DOHH2 (cell line): ENCODE measurements around the gene RBKS.

ENCODE experiments used
- H3F3A ChIP-seq: fragments of 200-600 bp; sonication (generic), shearing (Covaris generic); 2 replicates; pipeline ENCODE4 v1.6.0; 2016; ENCODE audit warnings: antibody characterized with exemption, mild to moderate bottlenecking; ENCODE audit not compliant: control insufficient read depth, insufficient read depth
- H3K27ac ChIP-seq: fragments of 200-600 bp; sonication (generic); 2 replicates; pipeline ENCODE4 v1.5.1; 2014; ENCODE audit warnings: low read depth, mild to moderate bottlenecking, low read length, moderate library complexity
- H3K27me3 ChIP-seq: fragments of 200-600 bp; sonication (generic); 2 replicates; pipeline ENCODE4 v1.6.1; 2014; ENCODE audit warnings: mild to moderate bottlenecking, low read length, mixed read lengths; ENCODE audit not compliant: control insufficient read depth
- H3K36me3 ChIP-seq: fragments of 200-600 bp; sonication (generic); 2 replicates; pipeline ENCODE4 v1.6.1; 2014; ENCODE audit warnings: mild to moderate bottlenecking, low read length, moderate library complexity, mixed read lengths; ENCODE audit not compliant: control insufficient read depth
- H3K4me1 ChIP-seq: fragments of 200-600 bp; sonication (generic); 2 replicates; pipeline ENCODE4 v1.6.1; 2014; ENCODE audit warnings: mild to moderate bottlenecking, low read length, mixed read lengths; ENCODE audit not compliant: control insufficient read depth
- H3K4me2 ChIP-seq: fragments of 200-600 bp; sonication (generic); 2 replicates; pipeline ENCODE4 v1.6.0; 2014; ENCODE audit warnings: mild to moderate bottlenecking, low read length, moderate library complexity
- H3K4me3 ChIP-seq: fragments of 200-600 bp; sonication (generic); 2 replicates; pipeline ENCODE4 v1.5.1; 2014; ENCODE audit warnings: mild to moderate bottlenecking, low read length, mixed read lengths
- H3K79me2 ChIP-seq: fragments of 200-600 bp; sonication (generic); 2 replicates; pipeline ENCODE4 v1.6.1; 2014; ENCODE audit warnings: mild to moderate bottlenecking, low read length, mixed read lengths; ENCODE audit not compliant: control insufficient read depth
- H3K9me2 ChIP-seq: fragments of 200-600 bp; sonication (generic); replicated peaks from 2 replicates; pipeline ENCODE4 v1.6.1; 2014; ENCODE audit warnings: mild to moderate bottlenecking, low read length, mixed read lengths; ENCODE audit not compliant: control insufficient read depth
- H3K9me3 ChIP-seq: fragments of 200-600 bp; sonication (generic); 2 replicates; pipeline ENCODE4 v1.6.1; 2014; ENCODE audit warnings: antibody characterized with exemption, low read length, mixed read lengths; ENCODE audit not compliant: control insufficient read depth, insufficient read depth
- H4K20me1 ChIP-seq: fragments of 200-600 bp; sonication (generic); 2 replicates; pipeline ENCODE4 v1.6.0; 2014; ENCODE audit warnings: low read depth, mild to moderate bottlenecking, antibody characterized with exemption, low read length, moderate library complexity; ENCODE audit not compliant: control insufficient read depth, insufficient read depth
- EZH2phosphoT487 ChIP-seq: fragments of 200-600 bp; sonication (generic); IDR thresholded peaks from 2 replicates; pipeline ENCODE4 v1.6.1; 2017; ENCODE audit warnings: borderline replicate concordance, mild to moderate bottlenecking, antibody characterized with exemption, low read length, moderate library complexity, mixed read lengths
- TF ChIP-seq, protein P1 (sequence below): fragments of 200-600 bp; sonication (generic); IDR thresholded peaks from one replicate; pipeline ENCODE4 v1.5.1; 2014; ENCODE audit warnings: antibody characterized with exemption, mild to moderate bottlenecking, low read depth, low read length; ENCODE audit not compliant: poor library complexity, severe bottlenecking

RBKS gene

GRCh38 chr2:27828305-27828704 is 61.9 kb downstream of the RBKS start:
- Histone ChIP-seq H3K9me3 (peaks cover 3% of the 10 kb centered on the region; the same call in 1 of the 2 replicates), H3K4me2 (no peak overlapping the region), H3F3A (no peaks in the 10 kb centered on the region), H3K4me1 (no peaks in the 10 kb centered on the region), H3K4me3 (no peak overlapping the region), H3K27ac (no peak overlapping the region), H3K9me2 (no peaks in the 10 kb centered on the region), H3K79me2 (no peaks in the 10 kb centered on the region), H3K36me3 (no peaks in the 10 kb centered on the region), H4K20me1 (no peaks in the 10 kb centered on the region), H3K27me3 (peaks cover 14% of the 10 kb centered on the region)
- no peak for TF ChIP-seq EZH2phosphoT487
- TF ChIP-seq, protein P1, sequence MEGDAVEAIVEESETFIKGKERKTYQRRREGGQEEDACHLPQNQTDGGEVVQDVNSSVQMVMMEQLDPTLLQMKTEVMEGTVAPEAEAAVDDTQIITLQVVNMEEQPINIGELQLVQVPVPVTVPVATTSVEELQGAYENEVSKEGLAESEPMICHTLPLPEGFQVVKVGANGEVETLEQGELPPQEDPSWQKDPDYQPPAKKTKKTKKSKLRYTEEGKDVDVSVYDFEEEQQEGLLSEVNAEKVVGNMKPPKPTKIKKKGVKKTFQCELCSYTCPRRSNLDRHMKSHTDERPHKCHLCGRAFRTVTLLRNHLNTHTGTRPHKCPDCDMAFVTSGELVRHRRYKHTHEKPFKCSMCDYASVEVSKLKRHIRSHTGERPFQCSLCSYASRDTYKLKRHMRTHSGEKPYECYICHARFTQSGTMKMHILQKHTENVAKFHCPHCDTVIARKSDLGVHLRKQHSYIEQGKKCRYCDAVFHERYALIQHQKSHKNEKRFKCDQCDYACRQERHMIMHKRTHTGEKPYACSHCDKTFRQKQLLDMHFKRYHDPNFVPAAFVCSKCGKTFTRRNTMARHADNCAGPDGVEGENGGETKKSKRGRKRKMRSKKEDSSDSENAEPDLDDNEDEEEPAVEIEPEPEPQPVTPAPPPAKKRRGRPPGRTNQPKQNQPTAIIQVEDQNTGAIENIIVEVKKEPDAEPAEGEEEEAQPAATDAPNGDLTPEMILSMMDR, result no peak

DNA sequence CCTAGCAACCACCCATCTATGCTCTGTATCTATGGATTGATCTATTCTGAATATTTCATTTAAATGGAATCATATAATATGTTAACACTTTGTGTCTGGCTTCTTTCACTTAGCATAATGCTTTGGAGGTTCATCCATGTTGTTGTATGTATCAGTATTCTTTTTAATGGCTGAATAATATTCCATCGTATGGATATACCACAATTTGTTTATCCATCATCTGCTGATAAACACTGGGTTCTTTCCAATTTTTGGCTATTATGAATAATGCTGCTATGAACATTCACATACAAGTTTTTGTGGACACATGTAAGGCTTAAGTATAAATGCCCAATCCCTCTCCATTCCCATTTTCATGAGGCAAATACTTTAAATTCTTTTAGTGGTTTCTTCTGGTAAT is 65.8 kb downstream of the RBKS start:
- no peak overlapping the region for H3K4me3 ChIP-seq
- peaks cover 8% of the 10 kb centered on the region for H3K27me3 ChIP-seq
- no peak for TF ChIP-seq EZH2phosphoT487
- TF ChIP-seq, protein P1, result no peak
- no peak overlapping the region for H3K27ac ChIP-seq
- no peaks in the 10 kb centered on the region for H3K4me1 ChIP-seq
- peaks cover 3% of the 10 kb centered on the region; the same call in 1 of the 2 replicates for H3K9me3 ChIP-seq
- H3F3A ChIP-seq, result no peaks in the 10 kb centered on the region
- H3K4me2 ChIP-seq, result no peak overlapping the region
- no peaks in the 10 kb centered on the region for H3K9me2 ChIP-seq
- no peaks in the 10 kb centered on the region for H3K36me3 ChIP-seq
- no peaks in the 10 kb centered on the region for H3K79me2 ChIP-seq
- H4K20me1 ChIP-seq, result no peaks in the 10 kb centered on the region

DNA sequence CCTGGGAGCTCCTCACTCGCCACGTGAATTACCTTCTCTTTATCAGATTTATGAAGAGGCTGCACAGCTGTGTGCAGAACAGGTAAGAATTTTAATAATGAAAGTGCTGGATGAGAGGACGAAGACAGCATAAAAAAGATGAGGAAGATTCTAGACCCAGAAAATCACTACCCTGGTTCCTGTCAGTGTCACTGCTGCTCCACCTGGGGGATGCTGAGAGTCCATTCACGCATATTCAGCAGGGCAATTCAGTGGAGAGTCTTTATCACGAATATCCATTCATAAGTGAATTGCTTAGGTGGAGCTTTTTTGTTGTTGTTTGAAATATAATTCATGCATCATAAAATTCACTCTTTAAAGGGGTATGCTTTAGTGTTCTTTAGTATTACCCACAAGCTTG is 66.6 kb downstream of the RBKS start:
- no peaks in the 10 kb centered on the region for H3K4me1 ChIP-seq
- no peaks in the 10 kb centered on the region for H3F3A ChIP-seq
- H3K36me3 ChIP-seq, result no peaks in the 10 kb centered on the region
- no peak overlapping the region for H3K4me3 ChIP-seq
- H3K4me2 ChIP-seq, result no peak overlapping the region
- H3K9me2 ChIP-seq, result no peaks in the 10 kb centered on the region
- TF ChIP-seq, protein P1, result no peak
- TF ChIP-seq EZH2phosphoT487, result no peak
- H4K20me1 ChIP-seq, result no peaks in the 10 kb centered on the region
- H3K9me3 ChIP-seq, result peaks cover 3% of the 10 kb centered on the region; the same call in 1 of the 2 replicates
- peaks cover 8% of the 10 kb centered on the region for H3K27me3 ChIP-seq
- H3K79me2 ChIP-seq, result no peaks in the 10 kb centered on the region
- no peak overlapping the region for H3K27ac ChIP-seq

- Histone ChIP-seq H3K4me3 (no peak overlapping the region), H3K27me3 (peaks cover 8% of the 10 kb centered on the region), H3K9me2 (no peaks in the 10 kb centered on the region), H3K4me2 (no peak overlapping the region), H3K36me3 (no peaks in the 10 kb centered on the region), H3K9me3 (peaks cover 3% of the 10 kb centered on the region; the same call in 1 of the 2 replicates), H3F3A (no peaks in the 10 kb centered on the region), H3K4me1 (no peaks in the 10 kb centered on the region), H3K27ac (no peak overlapping the region), H4K20me1 (no peaks in the 10 kb centered on the region), H3K79me2 (no peaks in the 10 kb centered on the region)
- no peak for TF ChIP-seq EZH2phosphoT487
- TF ChIP-seq, protein P1, result no peak
Observed at GRCh38 chr2:27823135-27823534, 67.1 kb downstream of the RBKS start.
